ENCODE data around the gene ZFX.

- TF ChIP-seq POLR2A (IDR thresholded peaks at IDR 0.05): no peak
- no peak for TF ChIP-seq CTCF (IDR thresholded peaks at IDR 0.05)
Observed at GRCh38 chrX:24125028-24125612, 24.4 kb upstream of the ZFX start.
